Activated naive CD8-positive, alpha-beta T cell treated with anti-CD3 and anti-CD28 coated beads, Interleukin-2, amount 10 ng/mL, durations not matched to agents 7 days and 5 days (primary cell): ENCODE results near the gene ATP6V0A1. TPM values are rescaled to one million over a fixed set of nuclear protein-coding genes. Genes with fewer than 3 reads are reported as not detected.
A peak's percentile ranks its signal among the peaks of the same experiment; 100 is the strongest.
"Not testable (repeated sequence)": the region's sequence is repeated elsewhere in the genome, so short reads cannot be mapped to it uniquely, and the experiment has no call there.

Source experiments
- ATAC-seq: fragments of 150-1000 bp; cut with Tn5 transposase; one replicate; pipeline ENCODE4 v1.10.0; 2021; ENCODE audit warnings: low read depth, moderate library complexity
- POLR2A ChIA-PET: fragments of 350-600 bp; sonication (Branson Sonifier 250); formaldehyde crosslinking; loops from one replicate; lab custom pipeline; 2021; ENCODE audit warnings: antibody characterized with exemption; lab: Charles Lee
- DNase-seq: peaks from one replicate; pipeline ENCODE4 v3.0.0; 2021
- H3K27ac Mint-ChIP-seq: one replicate; pipeline ENCODE4 v1.8.0; 2022; ENCODE audit warnings: mild to moderate bottlenecking, mixed read lengths
- H3K27me3 Mint-ChIP-seq: one replicate; pipeline ENCODE4 v1.8.0; 2022; ENCODE audit warnings: mild to moderate bottlenecking, moderate library complexity, mixed read lengths
- H3K36me3 Mint-ChIP-seq: one replicate; pipeline ENCODE4 v1.8.0; 2021; ENCODE audit warnings: mild to moderate bottlenecking, mixed read lengths
- H3K4me1 Mint-ChIP-seq: one replicate; pipeline ENCODE4 v1.8.0; 2021; ENCODE audit warnings: mixed read lengths
- H3K4me3 Mint-ChIP-seq: one replicate; pipeline ENCODE4 v1.8.0; 2022; ENCODE audit warnings: mild to moderate bottlenecking, moderate library complexity, mixed read lengths
- H3K9me3 Mint-ChIP-seq: one replicate; pipeline ENCODE4 v1.8.0; 2021; ENCODE audit warnings: mixed read lengths
- total RNA-seq, 2 experiments: library from RNA; stranded (reverse); gene quantifications; one replicate each; pipeline ENCODE4 v1.2.3, GENCODE V29; 2021

The ATP6V0A1 gene
- total RNA-seq, 2 experiments from 2014 or later = 8.1 TPM

DNA sequence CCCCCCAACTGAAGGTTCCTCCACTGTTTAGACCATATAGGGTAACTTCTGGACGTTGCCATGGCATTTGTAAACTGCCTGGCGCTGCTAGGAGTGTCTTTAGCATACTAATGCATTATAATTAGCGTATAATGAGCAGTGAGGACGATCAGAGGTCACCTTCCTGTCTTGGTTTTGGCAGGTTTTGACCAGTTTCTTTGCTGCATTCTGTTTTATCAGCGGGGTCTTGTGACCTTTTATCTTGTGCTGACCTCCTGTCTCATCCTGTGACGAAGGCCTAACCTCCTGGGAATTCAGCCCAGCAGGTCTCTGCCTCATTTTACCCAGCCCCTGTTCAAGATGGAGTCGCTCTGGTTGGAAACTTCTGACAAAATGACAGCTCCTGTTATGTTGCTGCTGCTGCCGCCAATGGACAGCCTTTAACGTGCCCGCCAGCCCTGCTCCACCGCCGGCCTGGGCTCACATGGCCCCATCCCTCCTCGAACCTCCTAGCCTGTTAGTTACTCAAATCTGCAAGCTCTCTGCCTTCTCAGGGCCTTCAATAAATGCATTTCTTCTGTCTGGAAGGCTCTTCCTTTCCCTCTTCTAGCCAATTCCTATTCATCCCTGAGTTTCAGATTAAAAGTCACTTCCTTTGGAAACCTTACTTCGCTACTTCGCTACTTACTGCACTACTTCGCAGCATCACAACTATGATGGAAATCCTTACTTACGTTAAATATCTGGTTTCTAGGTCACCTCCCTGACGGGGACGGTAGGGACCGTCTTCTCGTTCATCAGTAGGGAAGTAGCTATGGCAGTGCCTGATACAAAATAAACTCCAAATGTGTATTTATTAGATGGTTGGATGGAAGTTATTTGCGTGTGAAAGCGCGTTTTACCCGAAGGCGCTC is 76.7 kb downstream of the ATP6V0A1 start:
- H3K4me1 Mint-ChIP-seq = peaks cover 38% of the 10 kb centered on the region
- H3K36me3 Mint-ChIP-seq = peaks cover 11% of the 10 kb centered on the region
- no peaks in the 10 kb centered on the region for H3K9me3 Mint-ChIP-seq
- DNase-seq = no peak
- no peak for ATAC-seq
- H3K27ac Mint-ChIP-seq = peak overlapping the region; percentile 79
- peak overlapping the region; percentile 87 for H3K4me3 Mint-ChIP-seq
- peaks cover 2% of the 10 kb centered on the region for H3K27me3 Mint-ChIP-seq
- POLR2A ChIA-PET = interaction anchor here (0.8 to 2.8 kb wide), 14 partner anchors 8 to 825 kb away, joined by 3 to 17 read pairs (median 4); partner anchors contain the start of genes DHX58, MLX, PSMC3IP and STAT5A

DNA sequence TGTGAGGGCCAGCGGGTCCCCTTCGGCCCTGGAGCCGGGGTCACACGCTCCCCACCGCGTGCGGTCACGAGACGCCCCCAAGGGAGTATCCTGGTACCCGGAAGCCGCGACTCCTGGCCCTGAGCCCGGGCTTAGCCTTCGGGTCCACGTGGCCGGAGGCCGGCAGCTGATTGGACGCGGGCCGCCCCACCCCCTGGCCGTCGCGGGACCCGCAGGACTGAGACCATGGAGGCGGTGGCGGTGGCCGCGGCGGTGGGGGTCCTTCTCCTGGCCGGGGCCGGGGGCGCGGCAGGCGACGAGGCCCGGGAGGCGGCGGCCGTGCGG is 77.3 kb downstream of the ATP6V0A1 start, which contains the start of gene NAGLU:
TSS of gene NAGLU (plus strand) at position 194 of the 324 bp plus-strand sequence. CDS start at position 226, 32 bp downstream.
- peaks cover 37% of the 10 kb centered on the region for H3K4me1 Mint-ChIP-seq
- DNase-seq = peak; percentile 91
- H3K27me3 Mint-ChIP-seq = peaks cover 2% of the 10 kb centered on the region
- H3K36me3 Mint-ChIP-seq = peaks cover 11% of the 10 kb centered on the region
- no peaks in the 10 kb centered on the region for H3K9me3 Mint-ChIP-seq
- ATAC-seq = peak; percentile 87
- POLR2A ChIA-PET = interaction anchor here (0.8 to 2.8 kb wide), 15 partner anchors 9 to 825 kb away, joined by 3 to 17 read pairs (median 4); partner anchors contain the start of genes DHX58, MLX, PSMC3IP and STAT5A
- peak within 1 kb of the TSS; percentile 79 for H3K27ac Mint-ChIP-seq
- peak within 1 kb of the TSS; percentile 88 for H3K4me3 Mint-ChIP-seq

DNA sequence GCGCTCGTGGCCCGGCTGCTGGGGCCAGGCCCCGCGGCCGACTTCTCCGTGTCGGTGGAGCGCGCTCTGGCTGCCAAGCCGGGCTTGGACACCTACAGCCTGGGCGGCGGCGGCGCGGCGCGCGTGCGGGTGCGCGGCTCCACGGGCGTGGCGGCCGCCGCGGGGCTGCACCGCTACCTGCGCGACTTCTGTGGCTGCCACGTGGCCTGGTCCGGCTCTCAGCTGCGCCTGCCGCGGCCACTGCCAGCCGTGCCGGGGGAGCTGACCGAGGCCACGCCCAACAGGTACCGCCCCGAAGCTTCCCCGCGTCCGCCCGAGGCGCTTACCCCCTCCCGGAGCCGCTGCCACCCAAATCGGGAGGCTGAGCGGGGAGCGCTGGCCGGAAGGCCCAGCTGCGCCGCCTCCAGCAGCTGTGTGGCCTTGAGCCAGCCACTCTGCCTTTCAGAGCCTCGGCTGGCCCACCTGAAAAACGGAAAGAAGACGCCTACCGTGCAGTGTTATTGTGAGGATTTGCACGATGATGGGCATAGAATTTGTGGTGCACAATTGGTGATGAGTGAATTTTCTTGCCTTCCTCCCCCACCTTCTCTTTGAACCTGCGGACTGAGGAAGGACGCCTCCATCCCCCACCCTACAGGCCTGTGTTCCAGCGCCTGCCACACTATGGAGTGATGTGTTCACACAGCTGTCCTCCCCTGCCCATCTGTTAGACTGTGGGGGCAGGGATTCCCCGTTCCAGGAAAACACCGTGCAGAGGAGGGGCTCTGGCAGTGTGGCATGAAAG is 77.9 kb downstream of the ATP6V0A1 start:
- Mint-ChIP-seq H3K27me3 (peaks cover 2% of the 10 kb centered on the region), H3K4me1 (peaks cover 37% of the 10 kb centered on the region), H3K9me3 (no peaks in the 10 kb centered on the region), H3K27ac (peak overlapping the region; percentile 73), H3K36me3 (peaks cover 11% of the 10 kb centered on the region), H3K4me3 (peak overlapping the region; percentile 88)
- ATAC-seq (peak; percentile 68), DNase-seq (peak; percentile 84)
- POLR2A ChIA-PET = interaction anchor here (0.5 to 2.8 kb wide), 15 partner anchors 9 to 824 kb away, joined by 3 to 17 read pairs (median 5); partner anchors contain the start of genes MLX, PSMC3IP and STAT5A

DNA sequence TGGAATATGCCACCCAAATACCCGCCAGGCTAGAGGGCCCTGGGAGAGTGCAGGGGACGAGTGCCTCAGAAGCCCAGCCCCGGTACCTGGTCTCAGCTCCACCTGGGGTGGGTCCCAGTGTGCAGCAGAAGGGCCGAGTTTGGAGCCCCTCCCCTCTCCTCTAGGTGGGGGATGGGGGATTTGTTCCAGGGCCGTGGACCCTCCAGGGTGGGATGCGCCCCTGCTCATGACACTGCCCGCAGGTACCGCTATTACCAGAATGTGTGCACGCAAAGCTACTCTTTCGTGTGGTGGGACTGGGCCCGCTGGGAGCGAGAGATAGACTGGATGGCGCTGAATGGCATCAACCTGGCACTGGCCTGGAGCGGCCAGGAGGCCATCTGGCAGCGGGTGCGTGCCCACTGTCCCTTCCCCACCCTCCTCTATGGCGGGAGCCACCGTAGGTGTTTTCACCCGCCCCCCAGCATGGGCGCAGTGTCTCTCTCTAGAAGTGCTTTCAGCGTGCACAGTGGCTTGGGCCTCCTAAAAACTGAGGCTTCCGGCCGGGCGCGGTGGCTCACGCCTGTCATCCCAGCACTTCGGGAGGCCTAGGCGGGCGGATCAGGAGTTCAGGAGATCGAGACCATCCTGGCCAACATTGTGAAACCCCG is 78.6 kb downstream of the ATP6V0A1 start:
- Mint-ChIP-seq H3K36me3 (peaks cover 11% of the 10 kb centered on the region), H3K4me1 (peaks cover 38% of the 10 kb centered on the region), H3K27me3 (peaks cover 2% of the 10 kb centered on the region), H3K27ac (peak overlapping the region; percentile 73), H3K4me3 (peak overlapping the region; percentile 88), H3K9me3 (no peaks in the 10 kb centered on the region)
- POLR2A ChIA-PET = interaction anchor here (0.7 to 2.8 kb wide), 7 partner anchors 12 to 289 kb away, joined by 3 to 17 read pairs (median 6); partner anchors contain the start of genes MLX, PSMC3IP and STAT5A
- ATAC-seq = no peak
- DNase-seq = no peak

DNA sequence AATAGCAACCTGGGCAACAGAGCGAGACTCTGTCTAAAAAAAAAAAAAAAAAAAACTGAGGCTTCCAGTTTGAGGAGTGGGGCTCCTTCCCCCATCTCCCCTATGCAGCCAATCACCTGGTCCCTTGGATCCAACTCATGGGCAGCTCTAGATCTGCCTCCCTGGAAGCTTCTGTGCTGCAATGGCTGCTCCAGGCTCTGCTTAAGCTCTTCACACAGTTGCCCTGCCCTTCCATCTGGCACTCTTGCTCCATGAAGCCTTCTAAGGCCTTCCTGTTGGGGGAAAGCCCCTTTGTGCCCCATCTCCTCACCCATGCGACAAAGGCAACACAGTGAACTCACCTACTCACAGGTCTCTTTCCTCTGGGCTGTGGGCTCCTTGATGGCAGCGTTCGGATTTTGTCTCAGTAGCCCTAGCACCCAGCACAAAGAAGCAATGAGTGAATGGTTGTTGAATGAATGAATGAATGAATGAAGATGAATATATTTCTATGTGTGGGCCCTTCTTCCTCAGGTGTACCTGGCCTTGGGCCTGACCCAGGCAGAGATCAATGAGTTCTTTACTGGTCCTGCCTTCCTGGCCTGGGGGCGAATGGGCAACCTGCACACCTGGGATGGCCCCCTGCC is 79.3 kb downstream of the ATP6V0A1 start:
- Mint-ChIP-seq H3K9me3 (no peaks in the 10 kb centered on the region), H3K4me1 (peaks cover 38% of the 10 kb centered on the region), H3K36me3 (peaks cover 11% of the 10 kb centered on the region), H3K27ac (peak overlapping the region; percentile 61), H3K4me3 (peak overlapping the region; percentile 88), H3K27me3 (peaks cover 2% of the 10 kb centered on the region)
- no peak for DNase-seq
- POLR2A ChIA-PET = interaction anchor here (0.7 to 2.8 kb wide), 3 partner anchors 16 to 290 kb away, joined by 3 to 17 read pairs (median 9); partner anchors contain the start of gene MLX
- ATAC-seq = no peak

DNA sequence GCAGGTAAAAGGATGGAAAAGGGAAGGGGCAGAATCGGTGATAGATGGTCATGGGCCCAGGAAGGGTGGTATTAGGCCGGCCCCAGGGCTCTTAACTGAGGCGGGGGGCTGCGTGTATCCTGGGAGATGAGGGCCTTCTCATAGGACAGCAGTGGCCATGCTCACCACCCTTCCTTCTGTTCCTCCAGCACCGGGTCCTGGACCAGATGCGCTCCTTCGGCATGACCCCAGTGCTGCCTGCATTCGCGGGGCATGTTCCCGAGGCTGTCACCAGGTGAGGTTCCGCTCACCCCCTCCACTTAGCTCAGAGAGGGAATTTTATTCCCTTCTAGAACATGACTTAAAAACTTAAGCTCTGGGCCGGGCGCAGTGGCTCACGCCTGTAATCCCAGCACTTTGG is 79.8 kb downstream of the ATP6V0A1 start:
- no peak overlapping the region for H3K4me3 Mint-ChIP-seq

DNA sequence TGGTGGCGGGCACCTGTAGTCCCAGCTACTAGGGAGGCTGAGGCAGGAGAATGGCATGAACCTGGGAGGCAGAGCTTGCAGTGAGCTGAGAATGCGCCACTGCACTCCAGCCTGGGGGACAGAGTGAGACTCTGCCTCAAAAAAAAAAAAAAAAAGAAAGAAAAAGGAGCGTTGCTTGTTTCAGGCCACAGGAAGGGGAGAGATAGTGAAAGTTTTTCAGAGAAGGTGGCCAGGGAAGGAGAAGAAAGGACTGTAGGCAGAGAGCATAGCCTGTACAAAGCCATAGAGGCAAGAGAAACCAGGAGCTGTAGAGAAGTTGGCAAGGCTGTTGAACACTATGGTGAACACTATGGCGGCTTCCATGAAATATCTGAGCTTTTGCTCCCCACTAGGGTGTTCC is 81.9 kb downstream of the ATP6V0A1 start:
- peaks cover 17% of the 10 kb centered on the region for H3K36me3 Mint-ChIP-seq
- POLR2A ChIA-PET = interaction anchor here (0.7 to 2.1 kb wide), 8 partner anchors 9 to 827 kb away, joined by 3 to 19 read pairs (median 4); partner anchors contain the start of genes HSD17B1 and MLX
- not testable (repeated sequence) for DNase-seq, H3K27me3 Mint-ChIP-seq, ATAC-seq, H3K9me3 Mint-ChIP-seq
- peak overlapping the region; percentile 88 for H3K27ac Mint-ChIP-seq
- H3K4me1 Mint-ChIP-seq = peaks cover 34% of the 10 kb centered on the region
- peak overlapping the region; percentile 78 for H3K4me3 Mint-ChIP-seq

More for the DNA sequence above, 79.8 kb downstream of the ATP6V0A1 start:
- Mint-ChIP-seq H3K27ac (no peak overlapping the region), H3K27me3 (peaks cover 2% of the 10 kb centered on the region), H3K9me3 (no peaks in the 10 kb centered on the region), H3K4me1 (peaks cover 38% of the 10 kb centered on the region), H3K36me3 (peaks cover 12% of the 10 kb centered on the region)
- ATAC-seq (no peak), DNase-seq (no peak)
- POLR2A ChIA-PET = interaction anchor here (1.4 kb wide), 1 partner anchor 29 kb away, joined by 4 read pairs; no protein-coding TSS in a partner anchor

DNA sequence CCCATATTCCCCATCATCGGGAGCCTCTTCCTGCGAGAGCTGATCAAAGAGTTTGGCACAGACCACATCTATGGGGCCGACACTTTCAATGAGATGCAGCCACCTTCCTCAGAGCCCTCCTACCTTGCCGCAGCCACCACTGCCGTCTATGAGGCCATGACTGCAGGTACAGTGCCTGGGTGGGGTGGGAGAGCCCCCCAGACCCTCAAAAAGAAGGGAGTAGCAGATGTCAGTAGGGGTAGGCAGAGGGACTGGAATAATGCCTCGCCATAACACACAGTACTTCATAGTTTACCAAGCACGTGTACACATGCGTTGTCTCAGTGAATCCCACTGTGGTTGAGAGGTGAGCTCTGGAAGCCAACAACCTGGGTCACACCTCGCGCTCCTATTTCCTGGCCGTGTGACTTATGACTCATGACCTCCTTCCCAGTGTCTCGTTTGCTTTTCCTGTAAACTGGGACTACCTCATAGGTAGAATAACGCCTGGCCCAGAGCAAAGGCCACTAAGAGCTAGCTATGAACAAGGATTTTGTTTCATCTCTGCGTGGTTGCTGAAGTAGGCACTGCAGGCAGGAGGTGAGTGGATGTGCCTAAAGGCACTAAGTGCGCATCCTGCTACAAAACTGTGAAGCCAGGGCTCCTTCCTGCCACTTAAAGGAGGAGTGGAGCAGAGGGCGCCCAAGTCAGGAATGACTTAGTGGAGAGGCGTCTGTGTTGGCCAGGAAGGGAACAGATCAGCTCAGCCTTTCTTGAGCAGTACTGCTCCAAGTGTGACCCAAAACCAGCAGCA is 82.6 kb downstream of the ATP6V0A1 start:
- peak; percentile 37 for ATAC-seq

DNA sequence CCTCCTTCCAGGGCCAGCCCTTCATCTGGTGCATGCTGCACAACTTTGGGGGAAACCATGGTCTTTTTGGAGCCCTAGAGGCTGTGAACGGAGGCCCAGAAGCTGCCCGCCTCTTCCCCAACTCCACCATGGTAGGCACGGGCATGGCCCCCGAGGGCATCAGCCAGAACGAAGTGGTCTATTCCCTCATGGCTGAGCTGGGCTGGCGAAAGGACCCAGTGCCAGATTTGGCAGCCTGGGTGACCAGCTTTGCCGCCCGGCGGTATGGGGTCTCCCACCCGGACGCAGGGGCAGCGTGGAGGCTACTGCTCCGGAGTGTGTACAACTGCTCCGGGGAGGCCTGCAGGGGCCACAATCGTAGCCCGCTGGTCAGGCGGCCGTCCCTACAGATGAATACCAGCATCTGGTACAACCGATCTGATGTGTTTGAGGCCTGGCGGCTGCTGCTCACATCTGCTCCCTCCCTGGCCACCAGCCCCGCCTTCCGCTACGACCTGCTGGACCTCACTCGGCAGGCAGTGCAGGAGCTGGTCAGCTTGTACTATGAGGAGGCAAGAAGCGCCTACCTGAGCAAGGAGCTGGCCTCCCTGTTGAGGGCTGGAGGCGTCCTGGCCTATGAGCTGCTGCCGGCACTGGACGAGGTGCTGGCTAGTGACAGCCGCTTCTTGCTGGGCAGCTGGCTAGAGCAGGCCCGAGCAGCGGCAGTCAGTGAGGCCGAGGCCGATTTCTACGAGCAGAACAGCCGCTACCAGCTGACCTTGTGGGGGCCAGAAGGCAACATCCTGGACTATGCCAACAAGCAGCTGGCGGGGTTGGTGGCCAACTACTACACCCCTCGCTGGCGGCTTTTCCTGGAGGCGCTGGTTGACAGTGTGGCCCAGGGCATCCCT is 84.8 kb downstream of the ATP6V0A1 start:
- H3K9me3 Mint-ChIP-seq = no peaks in the 10 kb centered on the region
- no peak for DNase-seq
- ATAC-seq = no peak
- peaks cover 13% of the 10 kb centered on the region for H3K36me3 Mint-ChIP-seq
- H3K4me1 Mint-ChIP-seq = peaks cover 26% of the 10 kb centered on the region
- POLR2A ChIA-PET = interaction anchor here (0.9 to 1.4 kb wide), 3 partner anchors 13 to 281 kb away, joined by 3 read pairs; partner anchors contain the start of genes BECN1 and MLX
- H3K27ac Mint-ChIP-seq = no peak overlapping the region
- H3K27me3 Mint-ChIP-seq = no peaks in the 10 kb centered on the region
- no peak overlapping the region for H3K4me3 Mint-ChIP-seq

More for the DNA sequence above, 82.6 kb downstream of the ATP6V0A1 start:
- peak overlapping the region; percentile 88 for H3K27ac Mint-ChIP-seq
- H3K9me3 Mint-ChIP-seq = no peaks in the 10 kb centered on the region
- peak; percentile 64 for DNase-seq
- POLR2A ChIA-PET = interaction anchor here (0.7 to 2.1 kb wide), 9 partner anchors 9 to 826 kb away, joined by 3 to 19 read pairs (median 5); partner anchors contain the start of genes HSD17B1 and MLX
- peaks cover 32% of the 10 kb centered on the region for H3K4me1 Mint-ChIP-seq
- H3K27me3 Mint-ChIP-seq = no peaks in the 10 kb centered on the region
- H3K4me3 Mint-ChIP-seq = peak overlapping the region; percentile 78
- peaks cover 16% of the 10 kb centered on the region for H3K36me3 Mint-ChIP-seq

DNA sequence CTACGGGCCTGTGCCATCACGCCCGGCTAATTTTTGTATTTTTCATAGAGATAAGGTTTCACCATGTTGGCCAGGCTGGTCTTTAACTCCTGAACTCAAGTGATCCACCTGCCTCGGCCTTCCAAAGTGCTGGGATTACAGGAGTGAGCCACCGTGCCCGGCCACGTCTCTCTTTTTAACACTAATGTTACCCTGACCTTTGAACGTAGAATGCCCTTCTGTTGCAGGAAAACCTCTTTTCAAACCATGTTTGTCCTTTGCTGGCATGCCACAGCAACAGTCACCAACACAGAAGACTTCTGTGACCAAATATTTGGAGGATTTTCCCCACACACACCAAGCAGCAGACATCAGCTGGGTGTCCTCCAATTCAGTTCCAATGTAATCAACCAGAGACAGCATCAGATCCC is 86.2 kb downstream of the ATP6V0A1 start:
- H3K36me3 Mint-ChIP-seq = peaks cover 7% of the 10 kb centered on the region
- H3K9me3 Mint-ChIP-seq = no peaks in the 10 kb centered on the region
- no peak overlapping the region for H3K27ac Mint-ChIP-seq
- no peaks in the 10 kb centered on the region for H3K27me3 Mint-ChIP-seq
- peaks cover 25% of the 10 kb centered on the region for H3K4me1 Mint-ChIP-seq
- ATAC-seq (no peak), DNase-seq (no peak)
- POLR2A ChIA-PET = no interaction called here
- H3K4me3 Mint-ChIP-seq = no peak overlapping the region
